Endothelial cell of umbilical vein (primary cell): Measurements from ENCODE around the gene RGS8. TPM values are rescaled to one million over a fixed set of nuclear protein-coding genes. Genes with fewer than 3 reads are reported as not detected.
A peak's percentile ranks its signal among the peaks of the same experiment; 100 is the strongest.

Source experiments
- BruUV-seq: library from RNA; stranded (reverse); fragments of 400-500 nt; replicated peaks from 2 replicates; lab custom pipeline; 2021; lab: Mats Ljungman, UMichigan
- CTCF ChIA-PET: fragments of 300-600, 350-600 bp; sonication (Branson Sonifier 250); formaldehyde crosslinking; loops from one replicate; lab custom pipeline; 2021; ENCODE audit warnings: antibody characterized with exemption, inconsistent platforms; lab: Charles Lee
- POLR2A ChIA-PET: fragments of 300-600, 350-600 bp; sonication (Branson Sonifier 250); formaldehyde crosslinking; loops from one replicate; lab custom pipeline; 2021; ENCODE audit warnings: antibody characterized with exemption, inconsistent platforms; lab: Charles Lee
- DNase-seq: peaks from one replicate; pipeline ENCODE4 v3.0.0-alpha.2; 2011; ENCODE audit warnings: low read depth, low spot score
- FAIRE-seq: peaks from 2 replicates; lab custom pipeline; 2011; peaks lifted over from hg19 to GRCh38; lab: Jason Lieb, UNC
- H2AFZ ChIP-seq: 2 replicates; pipeline ENCODE4 v1.6.0; 2012; ENCODE audit warnings: low read depth, low read length, control low read depth, inconsistent platforms
- H3K27ac ChIP-seq: 2 replicates; pipeline ENCODE4 v1.5.1; 2011; ENCODE audit warnings: low read depth, mild to moderate bottlenecking, control low read depth, low read length, moderate library complexity; ENCODE audit not compliant: insufficient read depth
- H3K27me3 ChIP-seq, 2 experiments: 2 replicates each; pipeline versions ENCODE4 v1.6.0 to v1.6.1; 2011; ENCODE audit warnings: low read length in 2 of 2, mixed read lengths in 1 of 2; ENCODE audit not compliant: control insufficient read depth in 2 of 2, insufficient read depth in 2 of 2
- H3K36me3 ChIP-seq, 2 experiments: 2 replicates in 1 of 2; 3 replicates in 1 of 2; pipeline ENCODE4 v1.5.1; 2011; ENCODE audit warnings: low read length in 2 of 2, mild to moderate bottlenecking in 1 of 2, moderate library complexity in 1 of 2; ENCODE audit not compliant: control insufficient read depth in 2 of 2, insufficient read depth in 2 of 2; ENCODE audit errors: extremely low read depth in 1 of 2
- H3K4me1 ChIP-seq: 3 replicates; pipeline ENCODE4 v1.5.1; 2011; ENCODE audit warnings: mild to moderate bottlenecking, low read length; ENCODE audit not compliant: control insufficient read depth, insufficient read depth; ENCODE audit errors: extremely low read depth
- H3K4me2 ChIP-seq: 2 replicates; pipeline ENCODE4 v1.6.1; 2011; ENCODE audit warnings: low read length, control low read depth, mixed read lengths; ENCODE audit not compliant: insufficient read depth
- H3K4me3 ChIP-seq, 3 experiments: fragments of 200-600 bp in 1 of 3; sonication (generic), shearing (Covaris generic) in 1 of 3; replicated peaks in 1 of 3; 2 replicates each; pipeline ENCODE4 v1.5.1; 2011 to 2016; ENCODE audit warnings: control low read depth in 3 of 3, low read length in 3 of 3, mild to moderate bottlenecking in 2 of 3, inconsistent platforms in 1 of 3, low read depth in 1 of 3, moderate library complexity in 1 of 3; ENCODE audit not compliant: insufficient read depth in 1 of 3
- H3K79me2 ChIP-seq: 2 replicates; pipeline ENCODE4 v1.6.0; 2012; ENCODE audit warnings: low read length, inconsistent platforms; ENCODE audit not compliant: control insufficient read depth, insufficient read depth
- H3K9ac ChIP-seq: replicated peaks from 2 replicates; pipeline ENCODE3; 2011; ENCODE audit warnings: low read length, control low read depth; ENCODE audit not compliant: insufficient read depth; ENCODE audit errors: extremely low read depth
- H3K9me1 ChIP-seq: replicated peaks from 3 replicates; pipeline ENCODE4 v1.6.0; 2011; ENCODE audit warnings: mild to moderate bottlenecking, low read length; ENCODE audit not compliant: control insufficient read depth, insufficient read depth; ENCODE audit errors: extremely low read depth
- H3K9me3 ChIP-seq: replicated peaks from 2 replicates; pipeline ENCODE4 v1.5.1; 2012; ENCODE audit warnings: low read length, inconsistent platforms; ENCODE audit not compliant: control insufficient read depth, insufficient read depth
- H4K20me1 ChIP-seq: replicated peaks from 2 replicates; pipeline ENCODE3; 2011; ENCODE audit warnings: mild to moderate bottlenecking, low read length; ENCODE audit not compliant: control insufficient read depth, insufficient read depth; ENCODE audit errors: extremely low read depth
- CTCF ChIP-seq, 2 donors: IDR thresholded peaks; 1 replicate in 1 of 2; 2 replicates in 1 of 2; pipeline ENCODE4 v1.5.1; 2011; ENCODE audit warnings: low read length in 2 of 2, mild to moderate bottlenecking in 2 of 2, moderate library complexity in 2 of 2, control low read depth in 1 of 2, inconsistent platforms in 1 of 2, low read depth in 1 of 2; ENCODE audit not compliant: insufficient read depth in 1 of 2; ENCODE audit errors: extremely low read depth in 1 of 2
- EZH2 ChIP-seq: IDR thresholded peaks from 2 replicates; pipeline ENCODE4 v1.6.1; 2012; ENCODE audit warnings: borderline replicate concordance, low read depth, mild to moderate bottlenecking, moderate library complexity, low read length, inconsistent platforms; ENCODE audit not compliant: severe bottlenecking
- FOS ChIP-seq: IDR thresholded peaks from 2 replicates; pipeline ENCODE4 v1.6.1; 2011; ENCODE audit warnings: mild to moderate bottlenecking, low read length, moderate library complexity, borderline replicate concordance; ENCODE audit not compliant: insufficient read depth
- GATA2 ChIP-seq: IDR thresholded peaks from 2 replicates; pipeline ENCODE4 v1.7.0; 2011; ENCODE audit warnings: low read depth, mild to moderate bottlenecking, moderate library complexity, mixed read lengths, low read length; ENCODE audit not compliant: insufficient read length, insufficient read depth
- JUN ChIP-seq: IDR thresholded peaks from 2 replicates; pipeline ENCODE4 v1.6.1; 2011; ENCODE audit warnings: borderline replicate concordance, low read depth; ENCODE audit not compliant: insufficient read length, insufficient read depth
- MAX ChIP-seq: IDR thresholded peaks from 2 replicates; pipeline ENCODE4 v1.6.1; 2011; ENCODE audit not compliant: insufficient read depth, insufficient read length
- MYC ChIP-seq: IDR thresholded peaks from one replicate; pipeline ENCODE4 v1.6.1; 2011; ENCODE audit warnings: mild to moderate bottlenecking, low read depth, low read length
- POLR2A ChIP-seq: IDR thresholded peaks from 2 replicates; pipeline ENCODE4 v1.6.1; 2012; ENCODE audit warnings: low read depth, mild to moderate bottlenecking, control low read depth, low read length
- POLR2AphosphoS5 ChIP-seq: IDR thresholded peaks from 2 replicates; pipeline ENCODE4 v1.6.1; 2012; ENCODE audit warnings: low read depth, mild to moderate bottlenecking, control low read depth, low read length, moderate library complexity; ENCODE audit not compliant: insufficient read depth
- dilution Hi-C: fragments of 300-500 bp; cut with MboI; formaldehyde crosslinking; loops from one replicate; pipeline ENCODE4 v1.15.0; 2019; ENCODE audit warnings: low sequenced_read_pairs; ENCODE audit not compliant: extremely low pct_ligation_motif_present
- intact Hi-C: fragments of 100-400 bp; cut with micrococcal nuclease; formaldehyde crosslinking; loops from one replicate; pipeline ENCODE4 v1.10.0; 2022
- polyA plus RNA-seq, 4 experiments: library from polyadenylated mRNA; depleted of rRNA in 3 of 4; stranded (reverse) in 3 of 4; unstranded in 1 of 4; fragments of >200 nt; gene quantifications; 2 replicates each; pipeline versions ENCODE4 v1.2.1 to v1.2.3, GENCODE V29; 2011 to 2012; ENCODE audit warnings: missing spikeins in 1 of 4
- total RNA-seq: library from RNA; stranded (reverse); gene quantifications from 2 replicates; pipeline ENCODE4 v1.2.3, GENCODE V29; 2021

Gene RGS8
- total and polyA plus RNA-seq, 2 donors (not counting 3 experiments of a cell fraction or from before 2014, with no cell fraction given), result not detected

DNA sequence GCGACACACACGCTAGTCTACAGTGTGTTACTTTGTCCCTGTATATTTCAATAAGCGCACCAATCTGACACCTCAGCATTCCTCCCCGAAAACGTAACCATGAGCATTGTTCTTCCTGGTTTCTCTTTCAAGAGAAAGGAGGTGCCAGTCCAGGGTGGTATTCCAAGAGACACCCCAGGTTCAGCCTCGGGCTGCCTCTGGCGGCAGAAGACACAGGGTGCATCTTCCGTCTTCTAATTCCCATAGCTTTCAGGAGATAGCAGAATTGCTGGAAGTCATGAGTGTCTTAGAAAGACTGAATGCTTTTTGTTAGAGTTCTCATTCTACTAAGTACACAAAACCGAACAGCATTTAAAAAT, 15.9 kb upstream of the RGS8 start:
- H2AFZ ChIP-seq, result no peak overlapping the region
- no TSS peak for BruUV-seq

More for the DNA sequence above, 15.9 kb upstream of the RGS8 start:
- POLR2A ChIA-PET, result no interaction called here
- no peak for TF ChIP-seq MAX
- no peak for TF ChIP-seq EZH2
- no peak for TF ChIP-seq JUN
- no peak for TF ChIP-seq GATA2
- no peak for TF ChIP-seq CTCF (IDR thresholded peaks at IDR 0.05; ENCODE audit: extremely low read depth in 1 of 2, insufficient read depth in 1 of 2, low read depth in 1 of 2, low read length in 2 of 2)
- TF ChIP-seq POLR2A, result no peak
- no peak for TF ChIP-seq FOS
- TF ChIP-seq POLR2AphosphoS5, result no peak
- TF ChIP-seq MYC, result no peak
- H3K27ac ChIP-seq, result no peak overlapping the region
- CTCF ChIA-PET, result interaction anchor here (1.3 to 1.8 kb wide), 2 partner anchors 16 to 84 kb away, joined by 3 to 5 read pairs; no protein-coding TSS in a partner anchor
- intact Hi-C loops, result no loop called here
- no peaks in the 10 kb centered on the region for H4K20me1 ChIP-seq
- peak; percentile 18 for FAIRE-seq
- no peak overlapping the region for H3K9ac ChIP-seq
- H3K9me1 ChIP-seq, result no peaks in the 10 kb centered on the region
- no peak overlapping the region for H3K4me2 ChIP-seq
- no peaks in the 10 kb centered on the region for H3K9me3 ChIP-seq
- H3K36me3 ChIP-seq, result no peaks in the 10 kb centered on the region
- peaks cover 9 to 10% of the 10 kb centered on the region in 2 experiments for H3K27me3 ChIP-seq
- H3K4me3 ChIP-seq, result no peak overlapping the region
- DNase-seq, result no peak
- H3K4me1 ChIP-seq, result no peaks in the 10 kb centered on the region
- dilution Hi-C loops, result no loop called here
- H3K79me2 ChIP-seq, result no peaks in the 10 kb centered on the region
